WTC11 (cell line): ENCODE data around the gene MOB3A.

Source experiments
- AR ChIP-seq: fragments of 250-450 bp; sonication (Bioruptor Pico); IDR thresholded peaks from 2 replicates; pipeline ENCODE4 v1.9.0; 2021; ENCODE audit warnings: mild to moderate bottlenecking
- CTCF ChIP-seq: fragments of 200-600 bp; IDR thresholded peaks from 2 replicates; pipeline ENCODE4 v1.8.0; 2022; ENCODE audit warnings: antibody characterized with exemption
- E2F4 ChIP-seq: sonication (generic); formaldehyde crosslinking; IDR thresholded peaks from 2 replicates; pipeline ENCODE4 v1.8.1; 2022; ENCODE audit warnings: low read depth, mild to moderate bottlenecking, moderate library complexity, missing genetic modification reagents, borderline replicate concordance
- ELF4 ChIP-seq: sonication (generic); formaldehyde crosslinking; IDR thresholded peaks from 2 replicates; pipeline ENCODE4 v1.8.1; 2022; ENCODE audit warnings: low read depth, mild to moderate bottlenecking, moderate library complexity, missing genetic modification reagents
- ESRRA ChIP-seq: sonication (generic); formaldehyde crosslinking; IDR thresholded peaks from 2 replicates; pipeline ENCODE4 v1.8.1; 2022; ENCODE audit warnings: mild to moderate bottlenecking, missing genetic modification reagents, borderline replicate concordance
- FOXK1 ChIP-seq: sonication (generic); formaldehyde crosslinking; IDR thresholded peaks from 2 replicates; pipeline ENCODE4 v1.8.0; 2022; ENCODE audit warnings: mild to moderate bottlenecking, moderate library complexity, missing genetic modification reagents
- GRHL2 ChIP-seq: fragments of 250-450 bp; sonication (Bioruptor Pico); IDR thresholded peaks from 2 replicates; pipeline ENCODE4 v1.8.0; 2022; ENCODE audit warnings: mild to moderate bottlenecking, moderate library complexity; ENCODE audit not compliant: insufficient replicate concordance, severe bottlenecking
- PREB ChIP-seq: sonication (generic); formaldehyde crosslinking; IDR thresholded peaks from 2 replicates; pipeline ENCODE4 v1.8.1; 2022; ENCODE audit warnings: mild to moderate bottlenecking, missing genetic modification reagents, moderate library complexity, borderline replicate concordance
- STAT6 ChIP-seq: sonication (generic); formaldehyde crosslinking; conservative IDR thresholded peaks from 2 replicates; pipeline ENCODE4 v1.8.1; 2023; ENCODE audit warnings: mild to moderate bottlenecking, low read depth, missing genetic modification reagents, moderate library complexity
- USF2 ChIP-seq: sonication (generic); formaldehyde crosslinking; IDR thresholded peaks from 2 replicates; pipeline ENCODE4 v1.8.1; 2023; ENCODE audit warnings: mild to moderate bottlenecking, missing genetic modification reagents, moderate library complexity
- ZNF121 ChIP-seq: sonication (generic); formaldehyde crosslinking; IDR thresholded peaks from 2 replicates; pipeline ENCODE4 v1.8.0; 2023; ENCODE audit warnings: missing genetic modification reagents
- ZNF263 ChIP-seq: sonication (generic); formaldehyde crosslinking; IDR thresholded peaks from 2 replicates; pipeline ENCODE4 v1.8.1; 2022; ENCODE audit warnings: low read depth, mild to moderate bottlenecking, moderate library complexity, missing genetic modification reagents
- ZNF281 ChIP-seq: sonication (generic); formaldehyde crosslinking; IDR thresholded peaks from 2 replicates; pipeline ENCODE4 v1.8.0; 2023; ENCODE audit warnings: mild to moderate bottlenecking, missing genetic modification reagents
- ZNF671 ChIP-seq: fragments of 250-450 bp; sonication (Bioruptor Pico); IDR thresholded peaks from 2 replicates; pipeline ENCODE4 v1.8.0; 2021; ENCODE audit warnings: mild to moderate bottlenecking

GRCh38 chr19:2034729-2035589 is 61.2 kb downstream of the MOB3A start:
- TF ChIP-seq FOXK1 (CRISPR knock-in tag) (no peak), CTCF (no peak), ZNF121 (CRISPR knock-in tag) (no peak), ZNF281 (CRISPR knock-in tag) (no peak), STAT6 (CRISPR knock-in tag) (no peak), ELF4 (no peak), USF2 (CRISPR knock-in tag) (no peak), ZNF263 (CRISPR knock-in tag) (no peak), AR (no peak), PREB (CRISPR knock-in tag) (no peak), GRHL2 (CRISPR knock-in tag) (no peak), ZNF671 (CRISPR knock-in tag) (no peak), E2F4 (CRISPR knock-in tag) (no peak), ESRRA (CRISPR knock-in tag) (no peak)
